Stimulated activated CD8-positive, alpha-beta memory T cell treated with anti-CD3 and anti-CD28 coated beads, Interleukin-12 subunit alpha, Interleukin-12 subunit beta, amount 100 ng/mL, for 1 hour (primary cell): Measurements from ENCODE around the gene ST6GALNAC3.

Experiments
- DNase-seq: peaks from one replicate; pipeline ENCODE4 v3.0.0-alpha.2; 2020; ENCODE audit warnings: low read depth

Gene ST6GALNAC3

DNA sequence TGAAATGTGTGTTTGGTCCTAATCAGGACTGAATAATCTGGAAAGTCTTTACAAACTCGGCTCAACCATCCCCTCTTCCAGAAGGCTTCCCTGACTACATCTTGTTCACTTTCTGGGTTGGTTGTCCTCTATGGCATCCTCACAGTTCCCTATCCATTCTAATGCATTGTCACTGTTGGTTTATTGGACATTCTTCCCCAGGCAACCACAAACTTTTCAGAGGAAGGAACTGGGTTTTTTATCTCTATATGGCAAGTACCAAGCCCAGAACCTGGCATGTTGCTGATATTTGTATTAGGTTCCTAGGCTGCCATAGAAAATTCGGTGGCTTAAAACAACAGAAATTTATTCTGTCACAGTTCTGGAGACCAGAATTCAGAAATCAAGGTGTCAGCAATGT lies 429.2 kb downstream of the ST6GALNAC3 start:
- DNase-seq: no peak

DNA sequence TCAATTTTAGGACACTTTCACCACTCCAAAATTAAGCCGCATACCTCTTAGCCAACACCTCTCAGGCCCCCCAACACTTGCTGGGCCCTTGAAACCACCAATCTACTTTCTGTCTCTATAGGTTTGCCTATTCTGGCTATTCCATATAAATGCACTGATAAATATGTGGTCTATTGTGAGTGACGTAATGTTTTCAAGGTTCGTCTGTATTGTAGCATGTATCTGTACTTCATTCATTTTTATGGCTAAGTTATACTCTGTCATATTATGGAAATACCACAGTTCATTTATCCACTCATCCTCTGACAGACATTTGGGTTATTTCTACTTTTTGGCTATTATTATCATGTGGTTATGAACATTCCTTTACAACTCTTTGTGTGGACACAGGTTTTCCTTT lies 432.8 kb downstream of the ST6GALNAC3 start:
- DNase-seq: no peak

DNA sequence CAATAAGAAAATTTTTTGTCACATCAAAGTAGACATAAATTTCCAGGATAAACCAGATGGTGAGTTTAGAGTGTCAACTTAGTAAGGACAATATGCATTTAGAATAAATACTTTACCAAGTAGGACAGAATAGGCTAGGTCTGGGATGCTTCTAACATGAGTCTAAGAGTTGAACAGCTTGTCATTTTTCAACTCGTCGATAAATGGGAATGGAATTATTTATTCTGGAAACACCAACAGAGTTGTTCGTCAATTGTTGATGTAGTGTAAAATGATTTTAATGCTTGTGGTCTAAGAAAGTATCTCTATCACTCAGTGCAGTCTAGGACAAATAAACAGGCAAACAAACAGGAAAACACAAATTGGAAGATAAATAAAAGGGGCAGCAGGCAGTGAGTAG lies 434.3 kb downstream of the ST6GALNAC3 start:
- DNase-seq: no peak

DNA sequence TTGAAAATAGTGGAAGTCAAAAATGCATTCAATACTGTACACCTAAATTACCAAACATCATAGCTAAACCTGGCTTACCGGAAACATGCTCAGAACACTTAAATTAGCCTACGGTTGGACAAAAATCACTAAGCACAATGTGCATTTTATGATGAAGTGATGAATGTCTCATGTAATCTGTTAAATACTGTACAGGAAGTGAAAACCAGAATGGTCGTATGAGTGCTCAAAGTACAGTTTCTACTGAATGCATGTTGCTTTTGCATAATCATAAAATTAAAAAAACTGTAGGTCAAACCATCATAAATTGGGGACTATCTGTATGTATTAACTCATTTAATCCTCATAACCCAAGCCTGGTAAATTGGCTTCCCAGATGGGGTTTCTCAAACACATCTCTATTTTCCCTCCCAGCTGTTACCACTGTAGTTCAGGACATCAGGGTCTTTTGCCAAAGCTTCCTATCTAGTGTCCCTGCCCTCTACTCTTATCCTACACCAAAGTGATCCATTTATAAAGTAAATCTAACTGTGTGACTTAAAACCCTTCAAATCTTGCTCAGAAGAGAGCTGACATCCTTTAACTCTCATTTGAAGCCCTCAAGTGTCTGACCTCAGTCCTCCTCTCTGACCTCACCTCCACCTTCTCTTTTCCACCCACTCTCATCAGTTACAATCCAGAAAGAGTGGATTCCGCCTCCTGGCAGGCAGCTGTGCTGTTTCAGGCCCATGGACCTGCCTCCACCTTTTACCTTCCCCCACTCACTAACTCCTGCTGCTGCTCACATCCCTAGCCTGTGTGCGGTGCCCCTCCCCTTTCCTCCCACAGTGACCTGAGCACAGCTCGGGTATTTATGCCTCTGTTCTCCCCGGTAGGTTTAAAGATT lies 436.4 kb downstream of the ST6GALNAC3 start:
- DNase-seq: no peak

DNA sequence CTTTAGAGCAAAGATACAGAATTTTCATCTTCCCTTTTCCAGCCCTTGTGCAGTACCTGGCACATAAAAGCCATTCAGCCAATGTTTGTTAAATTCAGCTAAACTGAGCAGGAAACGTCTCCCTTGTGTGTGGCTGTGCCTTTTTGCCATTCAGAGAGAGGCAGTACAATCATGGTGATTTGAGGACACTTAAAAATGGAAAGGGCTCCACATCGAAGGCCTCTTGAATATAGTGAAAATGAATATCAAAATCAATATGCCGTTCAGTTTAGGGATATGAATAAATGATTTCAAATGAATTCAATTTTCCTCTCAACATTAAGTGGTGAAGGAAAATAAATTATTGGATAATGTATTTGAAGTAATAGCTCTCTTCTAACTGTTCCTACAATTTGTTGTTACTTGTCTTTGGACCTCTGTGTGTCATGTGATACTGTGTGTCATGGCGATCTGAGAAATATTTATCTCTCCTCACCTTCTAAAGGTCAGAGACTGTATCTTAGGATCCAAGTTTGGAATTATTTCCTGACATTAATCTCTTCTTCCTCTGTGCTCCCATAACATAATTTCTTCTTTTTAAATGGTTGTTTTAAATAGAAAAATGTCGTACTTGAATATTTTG lies 437.1 kb downstream of the ST6GALNAC3 start:
- DNase-seq: no peak

DNA sequence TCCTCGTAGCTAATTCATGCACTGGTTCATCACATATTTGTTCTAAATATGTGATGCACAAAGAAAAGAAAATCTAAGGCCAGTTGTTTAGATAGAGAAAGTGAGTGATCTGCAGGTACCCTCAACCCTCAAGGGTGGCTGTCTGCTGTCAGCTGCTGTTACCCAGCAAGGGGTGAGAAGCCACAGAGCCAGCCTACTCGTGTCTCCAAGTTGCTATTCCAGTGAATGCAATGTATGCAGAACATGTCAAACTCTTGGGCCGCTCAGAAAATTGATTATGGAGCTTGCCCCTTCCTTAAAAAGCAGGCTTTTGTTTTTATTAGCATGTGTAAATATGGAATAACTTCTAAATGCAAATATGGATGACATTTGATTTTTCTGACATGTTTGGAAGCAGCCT lies 456.4 kb downstream of the ST6GALNAC3 start:
- DNase-seq: no peak

DNA sequence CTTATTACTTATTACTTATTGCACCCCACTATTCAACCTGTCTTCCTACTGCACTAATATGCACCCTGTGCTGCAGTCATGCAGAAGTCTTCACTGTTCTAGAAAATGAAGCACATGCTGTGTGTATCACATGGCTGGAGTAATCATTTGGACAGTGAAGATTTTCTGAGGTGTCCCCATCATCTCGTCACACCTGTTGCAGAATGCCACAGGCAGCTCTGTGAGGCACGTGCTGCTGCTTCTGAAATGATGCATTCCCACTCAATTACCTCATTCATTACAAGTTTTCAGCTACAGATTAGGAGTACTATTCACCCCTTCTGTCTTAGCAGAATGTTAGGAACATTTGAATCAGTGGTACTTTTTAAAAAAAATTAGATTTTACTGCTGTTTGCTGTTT lies 467.1 kb downstream of the ST6GALNAC3 start:
- DNase-seq: no peak

DNA sequence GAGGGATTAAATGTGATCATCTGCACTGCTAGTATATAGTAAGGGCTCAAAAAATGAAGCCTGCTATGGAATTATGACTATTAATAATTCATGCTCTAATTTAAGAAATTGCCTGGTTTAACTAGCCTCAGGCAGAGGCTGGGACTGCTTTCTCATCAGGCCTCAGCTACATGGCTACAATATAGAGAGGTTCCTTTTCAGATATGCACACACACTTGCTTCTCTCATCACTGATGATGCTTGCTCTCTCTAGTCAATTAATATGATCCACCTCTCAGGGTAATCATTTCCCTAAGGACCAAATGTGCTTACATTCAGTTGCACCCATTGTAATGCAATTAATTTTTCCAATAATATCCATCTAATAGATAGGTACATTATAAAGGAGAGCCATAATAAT lies 467.8 kb downstream of the ST6GALNAC3 start:
- DNase-seq: no peak

DNA sequence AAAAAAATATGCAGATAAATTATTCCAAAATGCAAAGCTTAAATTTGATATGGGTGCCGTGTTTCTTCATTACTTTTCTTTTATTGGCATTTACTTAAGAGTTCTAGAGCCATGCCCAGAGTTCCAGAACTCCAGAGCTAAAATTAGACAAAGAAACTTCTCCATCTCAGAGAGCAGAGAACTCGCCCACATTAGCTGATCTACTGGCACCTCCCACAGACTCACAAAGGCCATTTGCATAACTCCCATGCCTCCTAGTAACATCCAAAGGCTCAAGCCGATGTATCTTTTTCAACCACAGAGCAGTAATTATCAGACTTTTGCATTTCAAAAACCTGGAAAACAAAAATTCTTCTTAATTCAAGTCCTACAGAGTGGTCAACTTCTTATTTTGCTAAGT lies 468.9 kb downstream of the ST6GALNAC3 start:
- DNase-seq: no peak

DNA sequence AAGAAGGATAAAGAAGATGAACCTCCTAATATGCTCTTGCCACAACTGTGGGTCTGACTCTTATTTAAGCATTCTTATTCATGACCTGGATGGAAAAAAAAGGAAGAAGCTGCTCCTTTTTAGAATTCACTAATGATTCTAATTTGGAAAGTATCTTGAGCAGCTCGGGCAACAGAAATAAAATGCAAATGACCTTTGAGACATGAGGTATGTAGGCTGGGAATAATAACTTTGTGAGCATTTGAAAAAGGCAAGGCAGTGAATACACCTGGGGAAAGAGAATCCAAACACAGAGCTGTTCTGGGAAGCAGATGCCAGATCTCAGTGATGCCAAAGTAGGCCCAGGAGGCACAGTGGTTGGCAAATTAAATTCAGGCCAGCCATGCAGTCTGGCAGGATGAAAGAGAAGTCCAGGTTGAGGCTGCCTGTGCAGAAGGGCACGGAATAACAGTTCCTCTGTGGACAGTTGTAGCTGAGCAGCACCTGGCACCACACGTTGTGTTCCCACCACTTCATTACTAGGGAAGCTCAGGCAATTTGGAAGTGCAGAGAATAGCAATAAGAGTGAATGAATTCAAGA lies 471.9 kb downstream of the ST6GALNAC3 start:
- no peak for DNase-seq

DNA sequence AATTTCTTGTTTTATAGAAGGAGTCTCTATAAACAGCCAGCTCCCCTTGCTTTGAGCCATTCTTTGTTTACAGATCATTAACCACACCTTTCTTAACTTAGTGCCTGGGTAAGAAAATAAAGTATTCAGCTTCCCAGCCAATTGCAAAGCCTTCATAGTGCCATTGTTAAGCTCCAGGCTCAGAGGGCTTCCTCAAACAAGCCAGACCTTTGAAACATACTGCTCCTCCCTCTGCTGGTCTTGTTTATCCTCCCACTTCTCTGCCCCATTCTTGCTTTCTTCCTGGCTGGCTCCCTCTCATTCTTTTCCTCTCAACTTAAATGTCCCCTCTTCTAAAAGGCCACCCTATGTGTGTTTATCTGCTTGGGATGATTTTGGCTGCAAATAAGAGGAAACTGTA lies 473.4 kb downstream of the ST6GALNAC3 start:
- DNase-seq: no peak

DNA sequence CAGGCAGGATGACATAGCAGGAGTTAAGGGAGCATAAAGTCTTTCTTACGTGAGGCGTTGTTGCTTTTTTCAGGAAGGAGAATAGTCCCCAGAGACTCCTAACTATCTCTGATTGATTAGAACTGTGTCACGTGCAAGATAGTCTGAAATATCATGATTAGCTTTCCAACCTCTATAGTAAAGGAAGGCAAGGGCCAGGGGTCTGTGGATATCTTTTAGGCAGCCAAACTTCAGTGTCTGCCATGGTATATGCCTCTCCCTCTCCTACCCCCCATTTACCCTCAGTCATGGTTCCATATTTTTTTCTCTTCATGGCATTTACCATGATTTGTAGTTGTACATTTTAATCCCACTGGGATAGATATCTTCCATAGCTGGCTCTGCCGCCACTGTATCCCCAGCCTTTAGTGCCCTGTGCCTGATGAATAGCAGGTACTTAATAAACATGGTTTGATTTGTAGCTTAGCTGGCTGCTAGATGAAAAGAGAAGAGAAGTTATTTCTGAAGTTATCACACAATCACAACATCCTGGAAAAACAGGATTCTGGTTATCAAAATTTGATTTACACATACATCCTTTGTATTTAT lies 474.1 kb downstream of the ST6GALNAC3 start:
- no peak for DNase-seq

DNA sequence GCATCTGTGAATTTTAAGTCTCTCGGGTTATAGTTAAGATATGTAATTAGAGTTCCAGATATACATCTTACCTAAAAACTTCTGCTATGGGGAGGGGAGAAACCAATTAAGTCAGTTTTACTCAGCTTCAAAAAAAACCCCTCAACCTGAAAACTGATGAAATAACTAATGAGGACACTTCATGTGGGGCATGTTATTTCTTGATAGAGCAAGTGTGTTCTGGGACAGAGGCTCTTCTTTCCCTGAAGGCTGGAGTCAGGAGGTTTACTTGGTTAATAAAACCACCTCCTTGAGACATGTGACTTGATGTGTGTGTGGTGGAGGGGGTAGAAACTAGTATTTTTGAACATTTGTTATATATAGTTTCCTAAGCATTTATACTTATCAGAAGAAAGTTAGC lies 479.7 kb downstream of the ST6GALNAC3 start:
- DNase-seq: no peak

DNA sequence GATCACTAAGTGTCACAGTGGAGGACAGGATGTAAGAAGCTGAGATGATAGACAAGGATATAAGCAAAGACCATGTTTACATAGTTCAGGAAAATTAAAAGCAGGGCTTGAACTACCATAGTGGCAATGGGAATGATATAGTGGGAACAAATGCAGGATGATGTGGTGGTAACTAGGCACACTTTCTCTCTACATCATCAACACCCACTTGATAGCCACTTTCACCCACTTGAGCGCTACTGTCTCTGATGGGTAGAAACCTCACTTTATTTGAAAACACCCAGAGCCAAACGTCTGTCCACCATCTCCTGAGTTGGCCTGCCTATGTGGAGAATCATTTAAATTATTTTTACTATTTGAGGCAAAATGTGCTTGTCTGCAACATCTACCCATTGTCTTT lies 487.7 kb downstream of the ST6GALNAC3 start:
- no peak for DNase-seq

DNA sequence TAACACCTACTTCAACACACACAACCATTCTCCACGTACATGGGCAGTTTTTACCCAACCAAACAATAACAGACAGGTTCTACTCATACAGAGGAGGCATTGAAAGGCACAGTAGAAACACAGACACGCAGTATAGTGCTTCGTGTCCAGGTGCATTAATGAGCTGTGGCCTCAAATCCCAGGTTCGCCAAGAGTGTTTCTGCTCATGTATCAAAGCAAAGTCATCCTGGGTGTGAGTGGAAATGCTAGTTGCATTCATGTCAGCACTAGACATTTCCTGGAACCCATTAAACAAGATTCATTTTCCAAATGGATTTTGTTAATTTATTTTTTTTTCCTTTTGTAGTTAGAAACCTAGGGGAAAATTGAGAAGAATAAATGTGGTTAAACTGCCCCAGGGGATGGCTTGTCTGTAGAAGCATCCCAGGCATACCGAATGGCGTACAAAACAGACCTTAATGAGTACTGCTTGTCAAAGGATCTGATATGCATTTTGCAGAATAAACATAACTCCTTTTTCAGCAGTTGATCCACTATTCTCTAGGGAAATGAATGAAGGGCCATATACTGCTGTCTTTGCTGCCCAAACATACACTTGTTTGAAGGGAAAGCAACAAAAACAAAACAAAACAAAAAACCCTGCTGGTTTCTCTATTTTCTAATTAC lies 494.2 kb downstream of the ST6GALNAC3 start:
- no peak for DNase-seq

DNA sequence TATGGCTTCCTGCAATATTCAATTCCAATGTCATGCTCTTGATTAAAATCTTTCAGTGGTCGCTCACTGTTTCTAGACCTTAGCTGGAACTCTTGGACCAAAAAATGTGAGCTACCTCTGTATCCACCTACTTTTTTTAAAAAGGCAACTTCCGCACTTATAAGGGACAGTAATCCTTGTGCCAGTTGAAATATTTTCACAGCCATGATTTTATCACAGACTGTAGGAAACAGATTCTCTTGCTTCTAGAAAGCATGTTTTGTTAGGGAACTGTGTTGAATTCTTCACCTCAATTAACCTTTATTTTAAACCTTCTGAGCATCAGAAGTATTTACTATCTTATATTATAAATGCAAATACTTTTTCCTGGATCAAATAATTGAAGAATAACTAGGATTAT lies 496.7 kb downstream of the ST6GALNAC3 start:
- DNase-seq: no peak

DNA sequence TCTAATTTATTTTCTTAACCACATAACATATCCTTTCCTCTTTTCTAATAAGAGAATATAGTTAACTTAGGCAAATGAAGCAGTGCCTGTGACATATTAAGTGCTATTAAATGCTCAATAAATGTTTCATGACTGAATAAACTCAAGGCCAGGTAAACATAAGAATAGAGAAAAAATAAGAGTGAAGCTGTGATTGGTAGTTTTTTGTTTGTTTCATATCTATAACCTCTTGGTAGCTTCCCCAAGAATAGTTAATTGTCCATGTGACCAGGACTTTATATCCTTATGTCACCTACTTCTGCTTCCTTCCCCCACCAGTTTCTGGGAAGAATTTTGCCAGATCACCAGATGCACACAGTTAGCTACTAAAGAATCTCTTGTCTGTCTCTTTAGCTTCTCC lies 497.7 kb downstream of the ST6GALNAC3 start:
- DNase-seq: no peak

DNA sequence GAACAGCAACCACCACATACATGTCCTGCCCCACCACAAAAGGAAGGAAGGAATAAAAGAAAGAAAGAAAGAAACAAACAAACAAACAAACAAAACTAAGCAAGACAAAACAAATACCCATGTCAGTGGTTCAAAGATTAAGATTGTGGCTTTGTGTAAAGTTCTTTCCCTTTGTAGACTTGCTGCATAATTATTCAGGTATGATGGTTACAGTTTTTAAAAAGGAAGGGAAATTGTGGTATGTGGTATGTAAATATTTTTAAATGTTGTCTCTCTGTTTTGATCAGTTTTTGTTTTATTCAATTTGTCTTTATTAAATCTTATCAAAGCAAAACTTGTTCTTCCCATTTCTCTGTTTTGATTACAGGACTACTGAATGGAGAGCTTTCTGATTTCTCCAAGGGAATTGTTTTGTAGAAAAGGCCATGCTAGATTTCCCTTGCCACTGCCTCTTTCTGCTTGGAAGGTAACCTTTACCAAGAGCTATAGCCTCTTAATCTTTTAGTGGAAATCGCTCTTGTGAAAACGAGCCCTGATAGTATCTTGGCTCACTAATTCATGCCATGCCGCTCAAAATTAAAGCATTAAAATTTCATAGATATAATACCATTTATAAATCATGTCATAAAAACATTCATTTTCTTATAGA lies 502.5 kb downstream of the ST6GALNAC3 start:
- no peak for DNase-seq

DNA sequence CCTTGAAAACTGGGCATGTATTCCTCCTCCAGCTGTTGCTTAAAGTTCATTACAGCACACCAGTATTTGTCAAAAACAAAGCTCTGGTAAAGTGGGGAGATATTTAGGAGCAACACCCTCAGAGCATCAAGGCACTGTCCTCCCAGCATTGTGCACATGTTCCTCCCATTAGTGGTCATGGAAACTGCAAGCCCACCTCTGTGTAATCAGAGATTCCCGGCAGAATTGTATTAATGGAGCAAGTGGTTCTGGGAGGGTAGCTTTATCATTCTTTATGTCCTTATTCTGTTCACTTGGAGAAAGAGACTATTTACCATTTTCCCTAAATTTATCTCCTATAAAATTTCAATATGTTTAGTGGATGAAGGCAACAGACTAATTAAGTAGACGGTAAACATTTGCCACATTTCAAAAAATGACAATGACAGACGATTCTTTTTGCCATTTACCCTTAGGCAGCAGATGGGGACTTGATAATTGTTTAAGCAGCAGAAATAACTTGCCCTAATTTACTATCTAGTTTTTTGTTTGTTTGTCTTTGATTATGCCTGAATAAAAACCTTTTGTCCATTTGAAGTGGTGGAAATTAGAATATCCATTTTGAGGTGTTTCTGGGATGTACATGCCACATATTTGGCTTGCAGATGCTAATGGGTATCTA lies 503.1 kb downstream of the ST6GALNAC3 start:
- no peak for DNase-seq

DNA sequence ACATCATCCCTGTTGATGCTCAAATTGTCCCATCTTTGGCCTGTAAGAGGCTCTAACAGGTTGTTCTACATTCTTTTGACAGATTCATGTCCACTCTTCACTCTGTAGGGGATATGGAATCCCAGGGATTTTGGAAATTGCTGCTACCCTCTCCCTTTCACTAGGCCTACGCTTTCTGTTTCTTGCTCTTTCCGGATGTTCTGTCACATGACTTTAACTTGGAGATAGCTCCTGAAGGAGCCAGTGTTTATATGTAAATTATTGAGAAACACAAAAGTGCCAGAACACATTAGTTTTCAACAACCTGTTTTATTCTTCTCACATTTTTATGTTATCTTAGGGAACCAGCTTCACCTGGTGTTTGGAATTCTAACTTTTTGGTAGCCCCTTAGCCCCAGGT lies 505.7 kb downstream of the ST6GALNAC3 start:
- no peak for DNase-seq

DNA sequence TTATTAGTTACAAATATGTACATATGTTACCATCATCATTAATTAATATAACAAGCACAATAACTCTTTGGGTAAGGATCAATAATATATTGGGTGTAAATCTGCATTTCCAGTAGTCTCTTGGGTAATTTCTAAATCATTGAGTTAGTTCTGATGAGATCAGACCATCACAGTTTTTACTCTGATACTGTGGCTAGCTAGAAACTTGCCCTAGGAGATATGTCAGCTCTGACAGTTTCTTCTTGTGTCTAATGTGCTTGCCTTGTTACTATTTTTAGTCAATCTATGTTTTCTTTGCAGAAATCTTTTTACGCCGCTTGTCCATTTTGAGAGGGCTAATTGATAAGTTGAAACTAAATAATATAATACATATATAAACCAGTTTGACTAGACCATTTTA lies 507.2 kb downstream of the ST6GALNAC3 start:
- no peak for DNase-seq
